ENCODE measurements around the gene CCDC91.
A peak's percentile ranks its signal among the peaks of the same experiment; 100 is the strongest.
"Not testable (repeated sequence)": the region's sequence is repeated elsewhere in the genome, so short reads cannot be mapped to it uniquely, and the experiment has no call there.

CCDC91 gene

GRCh38 chr12:28267920-28268607 lies 77.8 kb downstream of the CCDC91 start:
- DNase-seq (ENCODE audit: low read depth) = not testable (repeated sequence)

GRCh38 chr12:28268608-28269229 lies 78.5 kb downstream of the CCDC91 start:
- no peak overlapping the region for H3K4me3 ChIP-seq (ENCODE audit: low read depth, low read length)
- no peak for DNase-seq (ENCODE audit: low read depth)

More at GRCh38 chr12:28267920-28268607, 77.8 kb downstream of the CCDC91 start:
- not testable (repeated sequence) for H3K4me3 ChIP-seq (ENCODE audit: low read depth, low read length)

GRCh38 chr12:28269851-28270250 lies 79.6 kb downstream of the CCDC91 start:
- H3K4me3 ChIP-seq (ENCODE audit: low read depth, low read length) = no peak overlapping the region
- DNase-seq (ENCODE audit: low read depth) = no peak

GRCh38 chr12:28278499-28278898 lies 88.2 kb downstream of the CCDC91 start:
- DNase-seq (ENCODE audit: low read depth) = no peak
- H3K4me3 ChIP-seq (ENCODE audit: low read depth, low read length) = no peak overlapping the region

- no peak for DNase-seq (ENCODE audit: low read depth)
Observed at GRCh38 chr12:28278960-28279359, 88.7 kb downstream of the CCDC91 start.

GRCh38 chr12:28286352-28286751 lies 96.1 kb downstream of the CCDC91 start:
- no peak overlapping the region for H3K4me3 ChIP-seq (ENCODE audit: low read depth, low read length)
- no peak for DNase-seq (ENCODE audit: low read depth)

More at GRCh38 chr12:28278960-28279359, 88.7 kb downstream of the CCDC91 start:
- H3K4me3 ChIP-seq (ENCODE audit: low read depth, low read length) = no peak overlapping the region

GRCh38 chr12:28290262-28290661 lies 100.0 kb downstream of the CCDC91 start:
- DNase-seq (ENCODE audit: low read depth) = no peak
- H3K4me3 ChIP-seq (ENCODE audit: low read depth, low read length) = no peak overlapping the region

GRCh38 chr12:28292699-28293098 lies 102.4 kb downstream of the CCDC91 start:
- no peak for DNase-seq (ENCODE audit: low read depth)
- H3K4me3 ChIP-seq (ENCODE audit: low read depth, low read length) = no peak overlapping the region

- H3K4me3 ChIP-seq (ENCODE audit: low read depth, low read length) = no peak overlapping the region
- no peak for DNase-seq (ENCODE audit: low read depth)
Observed at GRCh38 chr12:28294300-28294699, 104.0 kb downstream of the CCDC91 start.

- no peak for DNase-seq (ENCODE audit: low read depth)
- H3K4me3 ChIP-seq (ENCODE audit: low read depth, low read length) = no peak overlapping the region
Observed at GRCh38 chr12:28296287-28296686, 106.0 kb downstream of the CCDC91 start.

GRCh38 chr12:28303192-28303591 lies 112.9 kb downstream of the CCDC91 start:
- H3K4me3 ChIP-seq (ENCODE audit: low read depth, low read length) = no peak overlapping the region
- DNase-seq (ENCODE audit: low read depth) = no peak

GRCh38 chr12:28306535-28306934 lies 116.3 kb downstream of the CCDC91 start:
- no peak overlapping the region for H3K4me3 ChIP-seq (ENCODE audit: low read depth, low read length)
- DNase-seq (ENCODE audit: low read depth) = no peak

GRCh38 chr12:28308891-28309290 lies 118.6 kb downstream of the CCDC91 start:
- DNase-seq (ENCODE audit: low read depth) = no peak
- no peak overlapping the region for H3K4me3 ChIP-seq (ENCODE audit: low read depth, low read length)

- no peak overlapping the region for H3K4me3 ChIP-seq (ENCODE audit: low read depth, low read length)
- peak; percentile 38 for DNase-seq (ENCODE audit: low read depth)
Observed at GRCh38 chr12:28313631-28314030, 123.4 kb downstream of the CCDC91 start.

GRCh38 chr12:28316049-28316448 lies 125.8 kb downstream of the CCDC91 start:
- H3K4me3 ChIP-seq (ENCODE audit: low read depth, low read length) = no peak overlapping the region
- DNase-seq (ENCODE audit: low read depth) = no peak

GRCh38 chr12:28318273-28318672 lies 128.0 kb downstream of the CCDC91 start:
- DNase-seq (ENCODE audit: low read depth) = no peak
- no peak overlapping the region for H3K4me3 ChIP-seq (ENCODE audit: low read depth, low read length)

GRCh38 chr12:28320353-28320752 lies 130.1 kb downstream of the CCDC91 start:
- H3K4me3 ChIP-seq (ENCODE audit: low read depth, low read length) = no peak overlapping the region
- no peak for DNase-seq (ENCODE audit: low read depth)

- DNase-seq (ENCODE audit: low read depth) = no peak
- H3K4me3 ChIP-seq (ENCODE audit: low read depth, low read length) = no peak overlapping the region
Observed at GRCh38 chr12:28327722-28328121, 137.5 kb downstream of the CCDC91 start.

- H3K4me3 ChIP-seq (ENCODE audit: low read depth, low read length) = no peak overlapping the region
- no peak for DNase-seq (ENCODE audit: low read depth)
Observed at GRCh38 chr12:28328967-28329366, 138.7 kb downstream of the CCDC91 start.

GRCh38 chr12:28329727-28330126 lies 139.5 kb downstream of the CCDC91 start:
- H3K4me3 ChIP-seq (ENCODE audit: low read depth, low read length) = not testable (repeated sequence)

GRCh38 chr12:28330232-28330631 lies 140.0 kb downstream of the CCDC91 start:
- not testable (repeated sequence) for DNase-seq (ENCODE audit: low read depth); H3K4me3 ChIP-seq (ENCODE audit: low read depth, low read length)

More at GRCh38 chr12:28329727-28330126, 139.5 kb downstream of the CCDC91 start:
- not testable (repeated sequence) for DNase-seq (ENCODE audit: low read depth)
